DOHH2 (cell line): ENCODE data around the gene EBP.

Experiments
- H3F3A ChIP-seq: fragments of 200-600 bp; sonication (generic), shearing (Covaris generic); 2 replicates; pipeline ENCODE4 v1.6.0; 2016; ENCODE audit warnings: antibody characterized with exemption, mild to moderate bottlenecking; ENCODE audit not compliant: control insufficient read depth, insufficient read depth
- H3K27ac ChIP-seq: fragments of 200-600 bp; sonication (generic); 2 replicates; pipeline ENCODE4 v1.5.1; 2014; ENCODE audit warnings: low read depth, mild to moderate bottlenecking, low read length, moderate library complexity
- H3K27me3 ChIP-seq: fragments of 200-600 bp; sonication (generic); 2 replicates; pipeline ENCODE4 v1.6.1; 2014; ENCODE audit warnings: mild to moderate bottlenecking, low read length, mixed read lengths; ENCODE audit not compliant: control insufficient read depth
- H3K36me3 ChIP-seq: fragments of 200-600 bp; sonication (generic); 2 replicates; pipeline ENCODE4 v1.6.1; 2014; ENCODE audit warnings: mild to moderate bottlenecking, low read length, moderate library complexity, mixed read lengths; ENCODE audit not compliant: control insufficient read depth
- H3K4me1 ChIP-seq: fragments of 200-600 bp; sonication (generic); 2 replicates; pipeline ENCODE4 v1.6.1; 2014; ENCODE audit warnings: mild to moderate bottlenecking, low read length, mixed read lengths; ENCODE audit not compliant: control insufficient read depth
- H3K4me2 ChIP-seq: fragments of 200-600 bp; sonication (generic); 2 replicates; pipeline ENCODE4 v1.6.0; 2014; ENCODE audit warnings: mild to moderate bottlenecking, low read length, moderate library complexity
- H3K4me3 ChIP-seq: fragments of 200-600 bp; sonication (generic); 2 replicates; pipeline ENCODE4 v1.5.1; 2014; ENCODE audit warnings: mild to moderate bottlenecking, low read length, mixed read lengths
- H3K79me2 ChIP-seq: fragments of 200-600 bp; sonication (generic); 2 replicates; pipeline ENCODE4 v1.6.1; 2014; ENCODE audit warnings: mild to moderate bottlenecking, low read length, mixed read lengths; ENCODE audit not compliant: control insufficient read depth
- H3K9me2 ChIP-seq: fragments of 200-600 bp; sonication (generic); replicated peaks from 2 replicates; pipeline ENCODE4 v1.6.1; 2014; ENCODE audit warnings: mild to moderate bottlenecking, low read length, mixed read lengths; ENCODE audit not compliant: control insufficient read depth
- H3K9me3 ChIP-seq: fragments of 200-600 bp; sonication (generic); 2 replicates; pipeline ENCODE4 v1.6.1; 2014; ENCODE audit warnings: antibody characterized with exemption, low read length, mixed read lengths; ENCODE audit not compliant: control insufficient read depth, insufficient read depth
- H4K20me1 ChIP-seq: fragments of 200-600 bp; sonication (generic); 2 replicates; pipeline ENCODE4 v1.6.0; 2014; ENCODE audit warnings: low read depth, mild to moderate bottlenecking, antibody characterized with exemption, low read length, moderate library complexity; ENCODE audit not compliant: control insufficient read depth, insufficient read depth
- CTCF ChIP-seq: fragments of 200-600 bp; sonication (generic); IDR thresholded peaks from one replicate; pipeline ENCODE4 v1.5.1; 2014; ENCODE audit warnings: antibody characterized with exemption, mild to moderate bottlenecking, low read depth, low read length; ENCODE audit not compliant: poor library complexity, severe bottlenecking
- EZH2phosphoT487 ChIP-seq: fragments of 200-600 bp; sonication (generic); IDR thresholded peaks from 2 replicates; pipeline ENCODE4 v1.6.1; 2017; ENCODE audit warnings: borderline replicate concordance, mild to moderate bottlenecking, antibody characterized with exemption, low read length, moderate library complexity, mixed read lengths

EBP gene

GRCh38 chrX:48532161-48532560, 10.6 kb downstream of the EBP start:
- H3K9me3 ChIP-seq: no peaks in the 10 kb centered on the region
- TF ChIP-seq CTCF: no peak
- TF ChIP-seq EZH2phosphoT487: no peak
- no peak overlapping the region for H3K27ac ChIP-seq

GRCh38 chrX:48533165-48533564, 11.6 kb downstream of the EBP start:
- H3K9me3 ChIP-seq: no peaks in the 10 kb centered on the region
- no peak overlapping the region for H3K4me3 ChIP-seq
- H4K20me1 ChIP-seq: no peaks in the 10 kb centered on the region
- H3K79me2 ChIP-seq: no peaks in the 10 kb centered on the region
- H3K4me2 ChIP-seq: no peak overlapping the region
- H3K9me2 ChIP-seq: no peaks in the 10 kb centered on the region
- H3F3A ChIP-seq: no peaks in the 10 kb centered on the region
- no peak for TF ChIP-seq EZH2phosphoT487
- no peak for TF ChIP-seq CTCF
- no peak overlapping the region for H3K27ac ChIP-seq
- H3K27me3 ChIP-seq: no peaks in the 10 kb centered on the region
- H3K36me3 ChIP-seq: peaks cover 8% of the 10 kb centered on the region
- no peaks in the 10 kb centered on the region for H3K4me1 ChIP-seq

More at GRCh38 chrX:48532161-48532560, 10.6 kb downstream of the EBP start:
- Histone ChIP-seq H3K4me3 (no peak overlapping the region), H3F3A (no peaks in the 10 kb centered on the region), H3K4me1 (no peaks in the 10 kb centered on the region), H3K27me3 (no peaks in the 10 kb centered on the region), H3K79me2 (no peaks in the 10 kb centered on the region), H4K20me1 (no peaks in the 10 kb centered on the region), H3K36me3 (peaks cover 18% of the 10 kb centered on the region), H3K4me2 (no peak overlapping the region), H3K9me2 (no peaks in the 10 kb centered on the region)

- H3K79me2 ChIP-seq: peaks cover 16% of the 10 kb centered on the region
- peak overlapping the region; percentile 91 for H3K4me3 ChIP-seq
- H3K4me1 ChIP-seq: peaks cover 19% of the 10 kb centered on the region
- no peaks in the 10 kb centered on the region for H3K9me3 ChIP-seq
- H3F3A ChIP-seq: no peaks in the 10 kb centered on the region
- no peak overlapping the region for H3K27ac ChIP-seq
- H3K4me2 ChIP-seq: peak overlapping the region; percentile 45
- no peaks in the 10 kb centered on the region for H4K20me1 ChIP-seq
- TF ChIP-seq EZH2phosphoT487 (no peak), CTCF (no peak)
- H3K36me3 ChIP-seq: peaks cover 2% of the 10 kb centered on the region; the same call in 1 of the 2 replicates
- H3K9me2 ChIP-seq: no peaks in the 10 kb centered on the region
- no peaks in the 10 kb centered on the region for H3K27me3 ChIP-seq
Measured at GRCh38 chrX:48538641-48539344, 17.2 kb downstream of the EBP start.
